HPDE6-E6E7 (cell line): ENCODE data around the gene PSMC3IP.
A peak's percentile ranks its signal among the peaks of the same experiment; 100 is the strongest.
"Not testable (repeated sequence)": the region's sequence is repeated elsewhere in the genome, so short reads cannot be mapped to it uniquely, and the experiment has no call there.

Experiments used
- DNase-seq: peaks from one replicate; pipeline ENCODE4 v3.0.0; 2011; ENCODE audit warnings: missing footprints; ENCODE audit errors: extremely low spot score

Gene PSMC3IP

GRCh38 chr17:42561897-42562387 is 15.6 kb downstream of the PSMC3IP start, which contains the start of gene COASY:
Gene COASY, plus strand, starts transcription at chr17:42562148. Its CDS starts 475 bp downstream, at chr17:42562623.
- peak; percentile 99 for DNase-seq

DNA sequence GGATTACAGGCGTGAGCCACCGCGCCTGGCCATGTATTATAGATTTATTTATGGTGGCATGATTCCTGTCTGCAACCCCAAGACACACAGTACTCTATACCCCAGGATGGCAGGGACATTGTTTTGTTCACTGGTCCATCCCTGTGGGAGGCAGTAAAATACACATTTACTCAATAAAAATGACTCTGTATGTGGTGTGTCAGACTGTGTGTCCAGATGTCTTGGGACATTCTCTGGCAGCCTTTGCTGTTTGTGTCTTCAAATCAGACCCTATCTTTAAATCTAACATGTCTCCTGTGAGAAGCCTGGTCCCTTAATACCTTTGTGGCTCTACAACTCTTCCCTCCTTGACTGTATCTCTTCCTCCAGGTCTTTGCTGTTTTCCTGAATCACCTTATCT is 17.3 kb downstream of the PSMC3IP start:
- no peak for DNase-seq

- DNase-seq = no peak
Observed at GRCh38 chr17:42559075-42559474, 18.5 kb downstream of the PSMC3IP start.

DNA sequence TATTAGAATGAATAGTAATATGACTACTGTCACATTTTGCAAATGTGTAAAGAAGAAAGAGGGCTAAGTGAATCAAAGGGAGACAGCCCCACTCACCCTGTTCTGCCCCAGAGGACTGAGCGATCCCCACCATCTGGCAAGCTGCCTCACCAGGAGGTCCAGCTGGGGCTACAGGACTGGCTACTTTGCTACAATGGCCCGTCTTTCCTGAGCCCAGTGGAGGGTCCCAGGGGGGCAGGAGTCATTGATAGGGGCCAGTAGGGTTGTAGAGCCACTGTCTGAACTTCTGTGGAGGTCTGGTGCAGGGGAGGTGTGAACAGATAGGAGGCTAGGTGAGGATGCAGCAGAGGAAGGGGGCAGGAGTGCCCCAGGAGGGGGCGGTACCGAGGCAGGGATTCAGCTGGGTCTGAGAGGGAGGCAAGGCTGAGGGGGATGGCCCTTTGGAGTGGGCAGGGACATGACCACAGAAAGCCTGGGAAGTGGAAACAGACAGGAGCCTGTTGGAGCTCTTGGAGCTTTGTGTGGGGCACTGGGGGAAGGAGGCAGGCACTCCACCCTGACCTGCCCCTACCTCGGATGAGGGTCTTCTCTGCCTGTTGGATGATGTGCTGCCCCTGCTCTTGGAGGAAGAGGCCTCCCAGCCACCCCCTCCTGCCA is 21.4 kb downstream of the PSMC3IP start:
- not testable (repeated sequence) for DNase-seq

- DNase-seq = no peak
Observed at GRCh38 chr17:42555122-42555622, 22.4 kb downstream of the PSMC3IP start.

DNA sequence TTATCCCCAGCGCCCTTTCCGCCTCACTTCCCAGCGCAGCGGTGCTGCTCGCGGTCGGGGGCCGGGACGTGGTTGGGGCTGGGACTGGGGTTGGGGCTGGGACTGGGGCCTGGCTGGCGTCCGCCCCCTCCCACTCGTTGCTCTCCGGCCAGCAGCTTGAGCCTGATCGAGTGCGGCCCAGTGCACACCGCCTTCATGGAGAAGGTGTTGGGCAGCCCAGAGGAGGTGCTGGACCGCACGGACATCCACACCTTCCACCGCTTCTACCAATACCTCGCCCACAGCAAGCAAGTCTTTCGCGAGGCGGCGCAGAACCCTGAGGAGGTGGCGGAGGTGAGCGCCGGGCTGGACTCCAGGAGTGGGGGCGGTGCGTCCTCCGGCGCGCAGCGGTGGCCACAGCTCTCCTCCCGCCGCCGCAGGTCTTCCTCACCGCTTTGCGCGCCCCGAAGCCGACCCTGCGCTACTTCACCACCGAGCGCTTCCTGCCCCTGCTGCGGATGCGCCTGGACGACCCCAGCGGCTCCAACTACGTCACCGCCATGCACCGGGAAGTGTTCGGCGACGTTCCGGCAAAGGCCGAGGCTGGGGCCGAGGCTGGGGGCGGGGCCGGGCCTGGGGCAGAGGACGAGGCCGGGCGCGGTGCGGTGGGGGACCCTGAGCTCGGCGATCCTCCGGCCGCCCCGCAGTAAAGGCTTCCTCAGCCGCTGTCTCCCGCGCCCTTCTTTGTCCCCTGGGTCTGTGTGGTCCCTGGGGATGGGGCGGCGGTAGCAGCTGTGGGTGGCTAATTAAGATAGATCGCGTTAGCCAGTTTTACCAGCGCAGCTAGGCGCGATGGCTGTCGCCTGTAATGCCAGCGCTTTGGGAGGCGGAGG is 23.0 kb downstream of the PSMC3IP start:
- no peak for DNase-seq

DNA sequence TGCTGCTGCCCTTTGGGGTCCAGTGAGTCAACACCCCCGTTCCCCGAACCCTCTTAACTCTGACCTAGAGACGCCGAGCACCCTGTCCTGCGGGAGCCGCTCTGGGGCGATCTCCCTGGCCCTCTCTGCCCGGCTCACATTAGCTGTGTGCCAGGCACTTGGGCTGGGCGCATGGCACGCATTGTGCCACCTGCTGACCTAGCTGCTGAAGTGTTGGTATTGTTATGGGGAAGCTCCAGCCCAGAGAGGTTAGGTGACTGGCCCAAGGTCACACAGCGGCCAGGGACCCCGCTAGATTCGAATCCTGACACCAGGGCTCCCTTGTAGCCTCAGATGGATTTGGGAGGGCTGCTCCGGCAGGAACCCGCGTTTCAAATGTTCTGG is 23.7 kb downstream of the PSMC3IP start:
- DNase-seq = no peak

- peak; percentile 72 for DNase-seq
Observed at GRCh38 chr17:42553161-42553818, 24.2 kb downstream of the PSMC3IP start.

- DNase-seq = not testable (repeated sequence)
Observed at GRCh38 chr17:42552736-42553135, 24.8 kb downstream of the PSMC3IP start, which contains the start of gene HSD17B1. Gene HSD17B1, plus strand, starts transcription at chr17:42552923. Its CDS starts 11 bp downstream, at chr17:42552934.

- no peak for DNase-seq
Observed at GRCh38 chr17:42548993-42549755, 28.4 kb downstream of the PSMC3IP start.

DNA sequence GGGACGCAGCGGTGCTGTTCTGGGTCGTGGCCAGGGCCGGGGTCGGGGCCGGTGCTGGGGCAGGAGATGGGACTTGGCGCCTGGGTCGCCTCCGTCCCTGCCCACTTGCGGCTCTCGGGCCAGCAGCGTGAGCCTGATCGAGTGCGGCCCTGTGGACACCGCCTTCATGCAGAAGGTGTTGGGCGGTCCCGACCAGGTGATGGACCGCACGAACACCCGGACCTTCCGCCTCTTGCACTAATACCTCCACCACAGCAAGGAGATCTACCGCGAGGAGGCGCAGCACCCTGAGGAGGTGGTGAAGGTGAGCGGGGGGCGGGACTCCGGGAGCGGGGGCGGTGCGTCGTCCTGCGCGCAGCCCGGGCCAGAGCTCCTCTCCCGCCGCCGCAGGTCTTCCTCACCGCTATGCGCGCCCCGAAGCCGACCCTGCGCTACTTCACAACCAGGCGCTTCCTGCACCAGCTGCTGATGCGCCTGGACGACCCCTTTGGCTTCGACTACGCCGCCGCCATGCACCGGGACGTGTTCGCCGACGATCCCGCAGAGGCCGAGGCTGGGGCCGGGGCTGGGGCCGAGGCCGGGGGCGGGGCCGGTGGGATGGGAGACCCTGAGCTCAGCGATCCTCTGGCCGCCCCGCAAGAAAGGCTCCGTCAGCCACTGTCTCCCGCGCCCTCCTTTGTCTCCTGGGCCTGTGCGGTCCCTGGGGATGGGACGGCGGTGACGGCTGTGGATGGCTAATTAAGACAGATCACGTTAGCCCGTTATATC is 29.3 kb downstream of the PSMC3IP start:
- DNase-seq = peak; percentile 84

GRCh38 chr17:42547698-42548069 is 29.8 kb downstream of the PSMC3IP start:
- DNase-seq = no peak

- DNase-seq = no peak
Observed at GRCh38 chr17:42547001-42547461, 30.5 kb downstream of the PSMC3IP start.

GRCh38 chr17:42545755-42546505 is 31.6 kb downstream of the PSMC3IP start:
- DNase-seq = not testable (repeated sequence)

DNA sequence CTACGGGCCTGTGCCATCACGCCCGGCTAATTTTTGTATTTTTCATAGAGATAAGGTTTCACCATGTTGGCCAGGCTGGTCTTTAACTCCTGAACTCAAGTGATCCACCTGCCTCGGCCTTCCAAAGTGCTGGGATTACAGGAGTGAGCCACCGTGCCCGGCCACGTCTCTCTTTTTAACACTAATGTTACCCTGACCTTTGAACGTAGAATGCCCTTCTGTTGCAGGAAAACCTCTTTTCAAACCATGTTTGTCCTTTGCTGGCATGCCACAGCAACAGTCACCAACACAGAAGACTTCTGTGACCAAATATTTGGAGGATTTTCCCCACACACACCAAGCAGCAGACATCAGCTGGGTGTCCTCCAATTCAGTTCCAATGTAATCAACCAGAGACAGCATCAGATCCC is 32.6 kb downstream of the PSMC3IP start:
- DNase-seq = no peak

GRCh38 chr17:42543190-42544079 is 34.1 kb downstream of the PSMC3IP start:
- DNase-seq = no peak

- no peak for DNase-seq
Observed at GRCh38 chr17:42541041-42541833, 36.3 kb downstream of the PSMC3IP start.

- not testable (repeated sequence) for DNase-seq
Observed at GRCh38 chr17:42540558-42540957, 37.0 kb downstream of the PSMC3IP start.
